HCT116 (cell line): Measurements from ENCODE around the gene ADAP2.

Experiments
- CEBPB ChIP-seq: IDR thresholded peaks from 2 replicates; pipeline ENCODE4 v1.6.1; 2012; ENCODE audit warnings: low read depth
- CTCF ChIP-seq, 3 experiments: fragments of 200-600 bp in 1 of 3; sonication (generic) in 1 of 3; IDR thresholded peaks in 2 of 3; conservative IDR thresholded peaks in 1 of 3; 2 replicates each; pipeline ENCODE4 v1.5.1; 2012 to 2017; ENCODE audit warnings: low read depth in 2 of 3, low read length in 2 of 3, antibody characterized with exemption in 1 of 3, borderline replicate concordance in 1 of 3, control low read depth in 1 of 3, mild to moderate bottlenecking in 1 of 3, mixed read lengths in 1 of 3, mixed run types in 1 of 3, moderate library complexity in 1 of 3; ENCODE audit not compliant: insufficient read depth in 1 of 3
- EZH2 ChIP-seq: fragments of 200-600 bp; sonication (generic); IDR thresholded peaks from 2 replicates; pipeline ENCODE4 v1.6.1; 2017; ENCODE audit warnings: antibody characterized with exemption, mixed run types
- JUND ChIP-seq: IDR thresholded peaks from 2 replicates; pipeline ENCODE4 v1.6.1; 2012
- POLR2A ChIP-seq: IDR thresholded peaks from 2 replicates; pipeline ENCODE4 v1.7.0; 2011; ENCODE audit warnings: borderline replicate concordance; ENCODE audit not compliant: insufficient read depth, insufficient read length; ENCODE audit errors: extremely low read depth
- RAD21 ChIP-seq: IDR thresholded peaks from 2 replicates; pipeline ENCODE4 v1.6.1; 2012; ENCODE audit warnings: low read depth, mild to moderate bottlenecking
- SP1 ChIP-seq: IDR thresholded peaks from 2 replicates; pipeline ENCODE4 v1.6.1; 2012; ENCODE audit warnings: low read depth
- SRF ChIP-seq: IDR thresholded peaks from 2 replicates; pipeline ENCODE4 v1.6.1; 2012; ENCODE audit warnings: low read depth
- YY1 ChIP-seq: IDR thresholded peaks from 2 replicates; pipeline ENCODE4 v1.6.1; 2011; ENCODE audit warnings: low read length, low read depth, moderate library complexity, mild to moderate bottlenecking; ENCODE audit not compliant: insufficient replicate concordance; ENCODE audit errors: extremely low read depth
- ZNF274 ChIP-seq: fragments of 200-500 bp; sonication (Bioruptor generic); IDR thresholded peaks from 2 replicates; pipeline ENCODE4 v1.6.1; 2014; ENCODE audit warnings: mild to moderate bottlenecking, low read depth, low read length, inconsistent platforms

DNA sequence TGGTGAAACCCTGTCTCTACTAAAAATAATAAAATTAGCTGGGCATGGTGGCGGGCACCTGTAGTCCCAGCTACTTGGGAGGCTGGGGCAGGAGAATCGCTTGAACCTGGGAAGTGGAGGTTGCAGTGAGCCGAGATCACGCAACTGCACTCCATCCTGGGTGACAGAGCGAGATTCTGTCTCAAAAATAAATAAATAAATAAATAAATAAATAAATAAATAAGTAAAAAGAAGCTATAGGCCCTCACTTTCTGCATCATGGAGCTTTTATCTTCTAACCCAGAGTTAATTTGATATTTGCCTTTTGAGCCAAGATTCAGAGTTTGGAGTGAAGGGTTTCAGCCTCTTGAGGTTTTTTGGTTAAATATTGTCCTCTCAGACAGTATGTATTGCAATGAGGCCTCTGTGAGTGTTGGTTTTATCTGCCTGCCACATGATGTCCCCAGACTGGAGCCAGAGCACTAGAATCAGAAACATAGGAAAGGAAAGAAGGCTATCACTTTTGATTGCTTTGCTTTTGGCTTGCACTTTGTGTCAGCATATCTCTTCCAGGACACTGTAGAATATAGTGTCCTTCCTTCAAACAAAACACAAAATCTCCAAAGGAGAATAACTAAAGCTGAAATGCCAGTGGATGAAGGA lies 81.6 kb downstream of the ADAP2 start:
- TF ChIP-seq JUND = no peak
- TF ChIP-seq CTCF (IDR thresholded peaks at IDR 0.05 in 2 of 3, conservative IDR thresholded peaks at IDR 0.05 in 1 of 3; ENCODE audit: borderline replicate concordance in 1 of 3, insufficient read depth in 1 of 3, low read depth in 2 of 3, low read length in 2 of 3) = no peak
- TF ChIP-seq YY1 = no peak
- TF ChIP-seq SP1 = no peak
- TF ChIP-seq EZH2 = no peak
- no peak for TF ChIP-seq CEBPB
- no peak for TF ChIP-seq RAD21
- TF ChIP-seq POLR2A = no peak
- TF ChIP-seq ZNF274 = no peak
- TF ChIP-seq SRF = no peak
